CD4-positive, alpha-beta T cell treated with Interleukin-1 beta for 1 hour (primary cell): Measurements from ENCODE around the gene PDE6H.

ENCODE experiments used
- DNase-seq, 2 donors: peaks; one replicate each; pipeline ENCODE4 v3.0.0-alpha.2; 2020 to 2022

The PDE6H gene

GRCh38 chr12:15007551-15007950, 34.7 kb downstream of the PDE6H start:
- DNase-seq, result no peak

- no peak for DNase-seq
Measured at GRCh38 chr12:15011162-15011561, 38.3 kb downstream of the PDE6H start.

GRCh38 chr12:15013634-15014179, 40.9 kb downstream of the PDE6H start:
- no peak for DNase-seq

GRCh38 chr12:15014708-15015107, 41.9 kb downstream of the PDE6H start:
- DNase-seq, result no peak

GRCh38 chr12:15015121-15015520, 42.3 kb downstream of the PDE6H start:
- no peak for DNase-seq

- DNase-seq, result no peak
Measured at GRCh38 chr12:15020156-15020555, 47.3 kb downstream of the PDE6H start.
